Measurements from ENCODE around the gene GPBAR1. TPM values are rescaled to one million over a fixed set of nuclear protein-coding genes. Genes with fewer than 3 reads are reported as not detected.

The GPBAR1 gene
- total and polyA plus RNA-seq, 2 of the 8 experiments (the other 6 are each of a cell fraction or from before 2014, with no cell fraction given) = 0.32 to 0.59 TPM

GRCh38 chr2:218296200-218296599 lies 35.4 kb downstream of the GPBAR1 start (continued):
- TF ChIP-seq RXRA (IDR thresholded peaks at IDR 0.05; ENCODE audit: insufficient read depth, low read depth, low read length) = no peak
